Stimulated activated CD4-positive, alpha-beta T cell treated with anti-CD3 and anti-CD28 coated beads, Interleukin-1b, Interleukin-23, amount 100 ng/mL, for 1 hour (primary cell): Measurements from ENCODE around the gene ASMTL.
"Not testable (repeated sequence)": the region's sequence is repeated elsewhere in the genome, so short reads cannot be mapped to it uniquely, and the experiment has no call there.

ENCODE experiments used
- DNase-seq, 2 donors: peaks; one replicate each; pipeline ENCODE4 v3.0.0-alpha.2; 2020; ENCODE audit warnings: low read depth in 2 of 2

Gene ASMTL, protein sequence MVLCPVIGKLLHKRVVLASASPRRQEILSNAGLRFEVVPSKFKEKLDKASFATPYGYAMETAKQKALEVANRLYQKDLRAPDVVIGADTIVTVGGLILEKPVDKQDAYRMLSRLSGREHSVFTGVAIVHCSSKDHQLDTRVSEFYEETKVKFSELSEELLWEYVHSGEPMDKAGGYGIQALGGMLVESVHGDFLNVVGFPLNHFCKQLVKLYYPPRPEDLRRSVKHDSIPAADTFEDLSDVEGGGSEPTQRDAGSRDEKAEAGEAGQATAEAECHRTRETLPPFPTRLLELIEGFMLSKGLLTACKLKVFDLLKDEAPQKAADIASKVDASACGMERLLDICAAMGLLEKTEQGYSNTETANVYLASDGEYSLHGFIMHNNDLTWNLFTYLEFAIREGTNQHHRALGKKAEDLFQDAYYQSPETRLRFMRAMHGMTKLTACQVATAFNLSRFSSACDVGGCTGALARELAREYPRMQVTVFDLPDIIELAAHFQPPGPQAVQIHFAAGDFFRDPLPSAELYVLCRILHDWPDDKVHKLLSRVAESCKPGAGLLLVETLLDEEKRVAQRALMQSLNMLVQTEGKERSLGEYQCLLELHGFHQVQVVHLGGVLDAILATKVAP

DNA sequence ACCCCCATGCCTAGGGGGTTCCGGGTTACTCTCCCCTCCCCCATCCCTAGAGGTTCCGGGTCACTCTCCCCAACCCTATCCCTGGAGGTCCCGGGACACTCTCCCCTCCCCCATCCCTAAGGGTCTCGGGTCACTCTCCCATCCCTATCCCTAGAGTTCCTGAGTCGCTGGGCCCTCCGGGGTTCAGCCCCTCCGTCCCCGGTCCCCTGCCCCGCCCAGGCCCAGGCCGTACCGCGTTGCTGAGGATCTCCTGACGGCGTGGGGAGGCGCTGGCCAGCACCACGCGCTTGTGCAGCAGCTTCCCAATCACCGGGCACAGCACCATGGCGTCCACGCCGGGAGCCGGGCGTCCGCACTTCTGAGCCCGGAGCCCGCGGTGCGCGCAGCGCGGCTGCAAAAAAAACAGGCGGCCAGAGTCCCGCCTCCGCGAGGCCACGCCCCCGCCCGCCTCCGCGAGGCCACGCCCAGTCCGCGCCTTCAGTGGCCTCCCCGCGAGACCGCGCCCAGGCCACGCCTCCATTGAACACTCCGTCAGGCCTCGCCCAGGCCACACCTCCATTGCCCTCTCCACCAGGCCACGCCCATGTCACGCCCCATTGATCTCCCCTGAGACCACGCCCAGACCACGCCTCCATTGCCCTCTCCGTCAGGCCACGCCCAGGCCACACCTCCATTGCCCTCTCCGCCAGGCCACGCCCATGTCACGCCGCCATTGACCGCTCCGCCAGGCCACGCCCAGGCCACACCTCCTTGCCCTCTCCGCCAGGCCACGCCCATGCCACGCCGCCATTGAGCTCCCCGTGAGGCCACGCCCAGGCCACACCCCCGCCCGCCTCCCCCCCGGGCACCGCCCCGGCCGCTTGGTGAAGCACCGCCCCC lies at the start of gene ASMTL:
TSS of gene ASMTL (minus strand) at position 394 of the 879 bp plus-strand sequence. CDS start at position 325, 69 bp downstream.
- DNase-seq: peak; percentile 100

DNA sequence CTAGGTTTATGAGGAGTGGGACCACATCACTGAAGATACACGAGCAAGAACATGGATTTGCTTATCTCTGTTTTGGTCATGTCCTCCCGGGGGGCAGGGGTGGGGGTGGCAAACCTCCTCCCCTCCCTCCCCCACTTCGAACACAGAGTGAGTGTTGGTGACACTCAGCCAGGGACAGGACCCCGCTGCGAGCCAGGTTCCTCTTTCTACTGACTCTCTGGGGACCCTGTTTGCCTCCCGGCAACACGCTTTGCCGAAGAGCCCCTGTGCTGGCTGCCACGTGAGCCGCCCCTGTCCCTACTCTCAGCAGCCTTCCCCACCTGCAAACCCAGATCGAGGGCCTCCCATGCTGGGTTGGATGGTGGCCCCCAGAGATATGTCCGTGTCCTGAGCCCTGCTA lies 49.5 kb upstream of the ASMTL start:
- DNase-seq: no peak

DNA sequence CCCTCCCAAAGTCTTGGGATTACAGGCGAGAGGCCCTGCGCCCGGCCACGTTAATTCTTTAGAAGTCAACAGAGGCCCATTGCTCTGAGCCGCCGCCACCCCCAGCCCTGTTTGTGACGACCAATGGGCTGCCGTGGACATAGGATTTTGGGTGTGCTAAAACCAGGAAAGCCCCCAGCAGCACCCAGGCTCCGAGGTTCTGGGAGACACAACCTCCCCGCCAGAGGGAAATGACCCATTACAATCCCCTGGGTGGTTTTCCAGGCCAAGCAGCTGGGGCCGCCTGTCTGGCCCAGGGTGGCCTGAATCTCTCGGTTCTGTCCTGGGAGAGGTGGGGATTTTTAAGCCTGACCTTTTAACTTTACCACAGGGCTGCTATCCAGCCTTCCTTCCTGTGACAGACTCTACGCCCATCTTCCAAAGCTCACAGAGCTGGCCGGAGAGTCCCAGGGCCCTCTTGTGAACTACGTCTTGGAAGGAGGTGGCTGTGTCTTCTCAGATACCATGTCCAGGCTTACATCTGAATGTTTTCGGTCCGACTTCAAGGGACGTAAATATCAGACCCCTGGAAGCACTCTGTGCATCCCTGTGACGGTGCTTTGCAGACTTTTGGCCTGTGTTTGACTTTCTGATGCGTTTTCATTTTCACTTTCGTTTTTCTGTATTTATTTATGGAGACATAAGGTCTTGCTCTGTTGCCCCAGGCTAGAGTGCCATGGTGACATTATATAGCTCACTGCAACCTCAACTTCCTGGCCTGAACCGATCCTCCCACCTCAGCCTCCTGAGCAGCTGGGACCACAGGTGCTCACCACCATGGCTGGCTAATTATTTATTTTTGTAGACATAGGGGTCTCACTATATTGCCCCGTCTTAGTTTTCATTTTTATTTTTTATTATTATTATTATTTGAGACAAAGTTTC lies 48.3 kb upstream of the ASMTL start:
- DNase-seq: no peak

DNA sequence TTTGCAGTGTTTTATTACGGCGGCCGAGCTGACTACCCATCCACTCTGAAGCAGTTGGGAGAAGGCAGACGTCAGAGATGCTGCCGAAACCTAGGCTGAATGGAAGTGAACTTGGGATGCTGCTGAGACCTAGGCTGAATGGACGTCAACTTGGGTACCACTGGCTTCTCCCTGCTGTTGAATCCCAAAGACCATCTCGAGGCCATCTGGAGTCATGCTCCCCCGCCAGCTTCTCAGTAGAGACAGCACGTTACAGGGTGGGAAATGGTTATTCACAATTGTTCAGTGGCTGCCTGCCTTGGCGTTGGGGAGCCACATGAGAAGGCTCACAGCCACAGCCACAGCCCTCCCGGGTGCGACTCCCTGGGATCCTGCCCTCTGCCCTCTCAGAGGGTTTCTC lies 43.4 kb upstream of the ASMTL start:
- no peak for DNase-seq

DNA sequence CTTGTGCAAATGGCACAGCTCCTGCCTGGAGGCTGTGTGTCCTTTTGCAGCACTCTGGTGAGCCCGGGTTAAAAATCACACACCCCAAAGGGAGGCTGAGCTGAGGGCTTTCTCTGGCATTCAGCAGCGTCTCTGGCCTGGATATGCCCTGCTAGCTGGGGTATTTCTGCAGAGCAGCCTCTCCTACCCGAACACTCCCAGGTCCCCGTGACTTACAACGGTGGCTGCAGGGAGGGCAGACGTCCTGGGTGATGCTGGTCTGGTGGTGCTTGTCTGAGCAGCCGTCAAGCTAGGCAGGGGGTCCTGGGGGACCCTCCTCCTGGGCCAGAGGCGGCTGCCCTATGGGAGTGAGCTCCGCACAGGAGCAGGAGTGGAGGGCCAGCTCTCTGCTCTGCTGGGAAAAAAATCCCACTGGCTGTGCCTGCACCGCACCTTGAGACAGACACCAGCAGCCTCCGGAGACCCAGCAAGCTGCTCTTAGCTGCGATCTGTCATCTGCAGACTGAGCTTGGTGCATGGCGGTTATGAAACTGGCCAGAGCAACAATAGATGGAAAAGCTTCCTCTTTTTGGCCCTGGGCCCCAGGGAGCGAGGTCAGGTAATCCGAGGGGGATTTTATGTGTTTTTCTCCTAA lies 41.3 kb upstream of the ASMTL start:
- DNase-seq: no peak

DNA sequence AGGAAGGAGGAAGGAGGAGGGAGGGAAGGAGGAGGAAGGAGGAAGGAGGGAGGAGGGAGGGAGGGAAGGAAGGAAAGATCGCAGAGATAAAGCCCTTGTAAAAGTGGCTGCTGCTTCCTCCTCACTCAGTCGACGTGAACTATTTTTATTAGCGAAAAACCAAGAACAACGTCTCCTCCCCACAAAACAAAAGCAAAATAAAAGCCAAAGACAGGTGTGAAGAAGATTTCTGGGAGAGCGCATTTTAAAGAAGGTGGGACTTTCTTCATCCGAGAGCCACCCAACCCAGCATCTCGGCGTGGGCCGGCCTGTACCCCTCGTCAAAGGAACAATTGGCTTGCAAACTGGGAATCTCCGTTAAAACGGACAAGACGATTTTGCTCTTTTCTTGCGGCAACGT lies 40.7 kb upstream of the ASMTL start:
- no peak for DNase-seq

DNA sequence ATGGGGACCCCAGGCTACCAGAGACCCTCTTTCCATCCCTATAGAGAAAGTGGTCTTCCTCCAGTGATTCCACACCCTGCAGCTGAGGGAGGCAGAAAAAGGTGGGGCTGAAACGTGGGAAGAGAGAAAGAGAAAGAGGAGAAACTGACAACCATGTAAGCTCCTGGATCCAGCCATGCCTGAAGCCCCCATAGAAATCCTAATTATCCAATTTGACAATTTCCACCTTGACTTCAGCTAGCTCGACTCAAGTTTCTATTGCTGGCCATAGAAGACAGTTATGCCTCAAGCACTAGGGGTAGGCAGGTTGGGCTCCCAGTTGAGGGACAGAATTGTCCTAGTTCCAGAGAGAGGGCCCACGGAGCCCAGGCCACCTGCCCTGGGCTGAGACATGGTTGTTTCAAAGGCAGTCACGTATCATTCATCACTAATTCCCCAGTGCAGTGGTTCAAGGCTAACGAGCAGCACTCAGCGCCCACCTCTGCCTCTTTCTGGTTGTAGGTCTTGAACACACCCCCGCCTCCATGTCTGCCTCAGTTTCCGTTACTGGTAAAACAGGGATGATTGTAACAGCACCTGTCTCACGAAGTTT lies 39.8 kb upstream of the ASMTL start:
- no peak for DNase-seq

DNA sequence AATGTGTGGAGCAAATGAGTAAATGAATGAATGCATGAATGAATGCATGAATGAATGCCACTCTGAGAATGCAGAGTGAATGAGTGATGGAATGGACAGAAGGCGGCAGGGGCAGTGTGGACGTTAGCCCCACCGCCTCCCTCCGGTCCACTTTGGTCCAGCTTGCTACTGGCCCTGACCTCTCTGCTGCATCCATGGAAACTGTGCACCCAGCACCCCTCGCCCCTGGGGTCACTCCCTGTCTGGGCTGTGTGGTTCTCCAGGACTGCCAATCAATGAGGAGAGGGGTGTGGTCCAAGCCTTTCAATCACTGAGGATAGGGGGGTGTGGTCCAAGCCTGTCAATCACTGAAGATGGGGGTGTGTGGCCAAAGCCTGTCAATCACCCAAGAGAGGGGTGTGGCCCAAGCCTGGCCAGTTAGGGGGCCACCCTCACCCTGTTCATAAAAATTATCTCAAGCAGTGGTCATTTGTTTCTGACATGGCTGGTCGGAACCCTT lies 39.2 kb upstream of the ASMTL start:
- no peak for DNase-seq

DNA sequence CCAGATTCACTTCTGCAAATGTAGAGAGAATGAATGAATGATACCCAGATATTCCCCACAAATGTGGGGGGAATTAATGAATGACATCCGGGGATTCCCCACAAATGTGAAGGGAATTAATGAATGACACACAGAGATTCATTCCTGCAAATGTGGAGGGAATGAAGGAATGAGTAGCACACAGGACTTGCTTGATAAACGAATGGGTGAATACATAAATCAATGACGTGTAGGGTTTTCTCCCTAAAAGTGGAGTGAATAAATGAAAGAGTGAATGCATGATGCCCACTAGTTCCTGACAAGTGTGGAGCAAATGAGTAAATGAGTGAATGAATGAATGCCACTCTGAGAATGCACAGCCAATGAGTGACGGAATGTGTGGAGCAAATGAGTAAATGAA lies 38.5 kb upstream of the ASMTL start:
- DNase-seq: not testable (repeated sequence)

DNA sequence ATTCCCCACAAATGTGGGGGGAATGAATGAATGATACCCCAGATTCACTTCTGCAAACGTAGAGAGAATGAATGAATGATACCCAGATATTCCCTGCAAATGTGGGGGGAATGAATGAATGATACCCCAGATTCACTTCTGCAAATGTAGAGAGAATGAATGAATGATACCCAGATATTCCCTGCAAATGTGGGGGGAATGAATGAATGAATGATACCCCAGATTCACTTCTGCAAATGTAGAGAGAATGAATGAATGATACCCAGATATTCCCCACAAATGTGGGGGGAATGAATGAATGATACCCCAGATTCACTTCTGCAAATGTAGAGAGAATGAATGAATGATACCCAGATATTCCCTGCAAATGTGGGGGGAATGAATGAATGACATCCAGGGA lies 38.0 kb upstream of the ASMTL start:
- DNase-seq: not testable (repeated sequence)

DNA sequence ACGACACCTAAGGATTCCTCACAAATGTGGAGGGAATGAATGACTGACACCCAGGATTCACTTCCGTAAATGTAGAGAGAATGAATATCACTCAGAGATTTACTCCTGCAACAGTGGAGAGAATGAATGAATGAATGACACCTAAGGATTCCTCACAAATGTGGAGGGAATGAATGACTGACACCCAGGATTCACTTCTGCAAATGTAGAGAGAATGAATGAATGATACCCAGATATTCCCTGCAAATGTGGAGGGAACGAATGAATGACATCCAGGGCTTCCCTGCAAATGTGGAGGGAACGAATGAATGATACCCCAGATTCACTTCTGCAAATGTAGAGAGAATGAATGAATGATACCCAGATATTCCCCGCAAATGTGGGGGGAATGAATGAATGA lies 36.6 kb upstream of the ASMTL start:
- DNase-seq: not testable (repeated sequence)

DNA sequence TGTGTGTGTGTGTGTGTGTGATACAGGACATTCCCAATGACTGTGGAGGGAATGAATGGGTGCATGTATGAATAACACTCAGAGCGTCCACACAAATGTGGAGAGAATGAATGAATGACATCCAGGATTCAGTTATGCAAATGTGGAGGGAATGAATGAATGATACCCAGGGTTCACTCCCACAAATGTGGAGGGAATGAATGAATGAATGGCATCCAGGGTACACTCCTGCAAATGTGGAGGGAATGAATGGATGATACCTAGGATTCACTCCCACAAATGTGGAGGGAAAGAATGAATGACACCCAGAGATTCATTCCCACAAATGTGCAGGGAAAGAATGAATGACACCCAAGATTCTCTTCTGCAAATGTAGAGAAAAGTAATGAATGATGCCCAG lies 36.0 kb upstream of the ASMTL start:
- DNase-seq: no peak

DNA sequence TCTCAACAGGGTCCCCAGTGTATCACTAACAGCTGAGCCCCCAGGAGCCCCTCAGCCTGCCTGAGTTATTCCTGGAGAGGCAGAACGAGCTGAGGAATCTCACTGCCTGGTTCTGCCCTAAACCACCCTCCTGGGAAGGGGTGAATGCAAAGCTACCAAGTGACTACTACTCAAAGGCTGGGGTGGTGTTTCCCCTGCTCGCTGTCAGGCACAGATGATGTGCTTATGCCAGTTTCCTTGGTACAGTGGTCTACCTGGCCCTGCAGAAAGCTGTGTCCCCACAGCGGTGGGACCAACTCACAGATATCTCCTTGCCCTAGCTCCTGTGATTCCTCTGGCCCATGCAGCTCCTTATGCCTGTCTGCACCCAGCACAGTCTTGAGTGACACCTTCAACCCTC lies 35.4 kb upstream of the ASMTL start:
- DNase-seq: no peak

DNA sequence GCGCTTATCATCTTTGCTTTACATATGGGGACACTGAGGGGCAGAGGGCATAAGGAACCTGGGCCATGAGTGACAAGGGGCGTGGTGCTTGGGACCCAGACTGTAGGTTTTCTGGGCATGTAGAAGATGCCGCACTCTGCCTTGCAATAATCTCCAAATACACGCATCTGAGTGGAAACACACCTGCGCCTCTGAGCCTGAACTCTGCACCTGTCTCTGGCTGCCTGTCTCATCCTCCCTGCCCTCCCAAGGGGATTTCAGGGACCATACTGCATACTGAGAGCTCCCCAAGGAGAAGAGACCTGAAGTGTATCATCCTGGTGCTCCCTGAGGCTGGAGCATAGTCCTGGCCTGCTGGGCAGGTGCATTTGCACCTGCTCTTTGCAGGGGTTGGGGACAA lies 34.7 kb upstream of the ASMTL start:
- no peak for DNase-seq

DNA sequence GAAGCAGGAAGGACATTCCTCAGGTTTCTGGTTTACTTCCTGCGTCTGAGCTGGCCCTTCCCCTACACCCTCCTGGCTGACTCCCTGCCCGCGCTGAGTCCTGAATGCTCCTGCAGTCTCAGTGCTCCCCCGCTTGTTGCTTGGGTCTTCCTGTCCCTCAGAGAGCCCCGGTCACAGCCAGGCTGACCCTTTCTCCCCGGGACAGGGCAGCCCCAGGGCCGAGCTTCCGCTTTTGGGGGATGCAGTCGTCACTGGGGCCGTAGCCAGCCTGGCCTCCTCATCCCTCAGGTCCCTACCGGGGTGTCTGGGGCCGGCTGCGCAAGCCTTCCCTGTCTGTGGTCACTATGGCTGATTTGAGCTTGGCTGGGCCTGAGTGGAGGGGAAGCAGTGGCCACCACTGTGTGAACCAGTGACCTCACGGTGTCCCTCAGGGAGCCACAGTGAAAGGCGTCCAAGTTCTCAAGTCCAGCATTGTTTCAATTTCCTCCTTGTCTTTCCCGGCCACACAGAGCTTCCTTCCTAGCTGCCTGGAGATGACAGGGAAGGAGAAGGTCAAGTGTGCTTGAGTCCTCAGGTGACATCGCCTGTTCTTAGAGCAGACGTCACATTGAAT lies 34.1 kb upstream of the ASMTL start:
- no peak for DNase-seq

DNA sequence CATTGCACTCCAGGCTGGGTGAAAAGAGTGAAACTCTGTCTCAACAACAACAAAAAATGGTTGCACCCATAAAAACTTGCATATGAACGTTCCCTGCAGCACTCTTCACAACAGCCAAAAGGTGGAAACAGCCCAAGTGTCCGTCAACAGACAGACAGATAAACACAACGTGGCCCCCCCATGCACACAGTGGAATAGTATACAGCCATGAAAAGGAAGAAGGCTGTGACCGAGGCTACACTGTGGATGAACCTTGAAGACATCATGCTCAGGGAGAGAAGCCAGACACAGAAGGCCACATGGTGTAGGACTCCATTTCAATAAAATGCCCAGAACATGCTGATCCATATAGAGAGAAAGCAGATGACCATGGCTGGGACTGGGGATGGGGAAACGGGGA lies 33.5 kb upstream of the ASMTL start:
- no peak for DNase-seq

DNA sequence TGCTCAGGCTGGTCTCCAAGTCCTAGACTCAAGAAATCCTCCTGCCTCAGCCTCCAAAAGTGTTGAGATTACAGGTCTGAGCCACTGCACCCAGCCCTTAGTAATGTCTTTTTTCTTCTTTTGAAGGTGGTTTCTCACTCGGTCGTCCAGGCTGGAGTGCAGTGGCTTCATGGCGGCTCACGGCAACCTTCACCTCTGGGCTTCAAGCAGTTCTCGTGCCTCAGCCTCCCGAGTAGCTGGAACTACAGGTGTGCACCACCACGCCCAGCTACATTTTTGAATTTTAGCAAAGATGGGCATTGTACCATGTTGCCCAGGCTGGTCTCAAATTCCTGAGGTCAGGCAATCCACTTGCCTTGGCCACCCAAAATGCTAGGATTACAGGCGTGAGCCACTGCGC lies 32.3 kb upstream of the ASMTL start:
- no peak for DNase-seq

DNA sequence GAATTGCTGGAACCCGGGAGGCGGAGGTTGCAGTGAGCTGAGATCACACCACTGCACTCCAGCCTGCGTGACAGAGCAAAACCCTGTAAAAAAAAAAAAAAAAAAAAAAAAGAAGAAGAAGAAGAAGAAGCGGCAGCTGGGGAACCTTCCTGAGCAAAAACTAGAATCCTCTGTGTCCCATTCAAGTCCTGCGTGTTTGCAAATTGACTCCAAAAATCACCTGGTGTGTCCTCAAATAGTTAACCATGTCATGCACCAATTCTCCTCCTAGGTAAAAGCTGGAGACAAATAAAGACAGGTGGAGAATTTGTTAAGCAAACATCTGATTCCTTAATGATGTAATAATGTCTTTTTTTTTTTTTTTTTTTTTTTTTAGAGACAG lies 31.9 kb upstream of the ASMTL start:
- no peak for DNase-seq

DNA sequence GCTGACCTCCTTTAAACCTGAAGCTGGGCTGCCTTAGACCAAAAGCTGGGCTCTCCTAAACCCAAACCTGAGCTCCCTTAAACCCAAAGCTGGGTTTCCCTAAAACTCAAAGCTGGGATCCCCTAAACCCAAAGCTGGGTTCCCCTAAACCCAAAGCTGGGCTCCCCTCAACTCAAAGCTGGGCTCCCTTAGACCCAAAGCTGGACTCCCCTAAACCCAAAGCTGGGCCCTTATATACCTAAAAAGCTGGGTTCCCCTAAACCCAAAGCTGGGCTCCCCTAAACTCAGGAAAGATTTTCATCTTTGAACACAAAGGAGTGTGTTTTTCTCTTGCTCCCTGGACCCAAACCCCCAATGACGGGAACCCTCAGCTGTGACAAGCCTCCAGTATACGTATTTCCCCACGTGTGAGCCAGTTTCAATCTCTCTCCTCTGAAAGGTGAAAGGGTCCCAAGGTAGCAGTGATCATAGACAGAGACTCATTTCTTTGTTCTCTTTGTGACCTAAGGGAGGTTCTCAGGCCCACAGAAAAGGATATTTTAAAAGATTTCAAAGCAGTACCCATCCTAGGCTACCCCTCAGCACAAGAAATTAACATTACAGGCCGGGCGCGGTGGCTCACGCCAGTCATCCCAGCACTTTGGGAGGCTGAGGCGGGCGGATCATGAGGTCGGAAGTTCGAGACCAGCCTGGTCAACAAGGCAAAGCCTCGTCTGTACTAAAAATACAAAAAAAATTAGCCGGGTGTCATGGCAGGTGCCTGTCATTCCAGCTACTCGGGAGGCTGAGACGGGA lies 31.3 kb upstream of the ASMTL start:
- no peak for DNase-seq
